Fibroblast of mammary gland (primary cell): ENCODE results near the gene PNPLA2.

Experiments
- DNase-seq: peaks from one replicate; pipeline ENCODE4 v3.0.0-alpha.2; 2010; ENCODE audit warnings: low read depth
- H3K4me3 ChIP-seq: 2 replicates; pipeline ENCODE4 v1.5.1; 2011; ENCODE audit warnings: low read depth, mild to moderate bottlenecking, low read length, moderate library complexity; ENCODE audit not compliant: control insufficient read depth
- CTCF ChIP-seq: conservative IDR thresholded peaks from 2 replicates; pipeline ENCODE4 v1.5.1; 2011; ENCODE audit warnings: low read depth, low read length, inconsistent platforms; ENCODE audit not compliant: control insufficient read depth, insufficient read depth

PNPLA2 gene

GRCh38 chr11:837189-837989, 18.7 kb downstream of the PNPLA2 start:
- DNase-seq: no peak
- H3K4me3 ChIP-seq: no peak overlapping the region
- TF ChIP-seq CTCF: no peak

- no peak for TF ChIP-seq CTCF
- DNase-seq: no peak
- H3K4me3 ChIP-seq: no peak overlapping the region
Observed at GRCh38 chr11:837990-838307, 19.2 kb downstream of the PNPLA2 start.

- no peak for DNase-seq
- peak; percentile 31 for TF ChIP-seq CTCF
- no peak overlapping the region for H3K4me3 ChIP-seq
Observed at GRCh38 chr11:838441-839279, 19.9 kb downstream of the PNPLA2 start.

GRCh38 chr11:839280-839623, 20.5 kb downstream of the PNPLA2 start:
- H3K4me3 ChIP-seq: no peak overlapping the region
- DNase-seq: no peak
- no peak for TF ChIP-seq CTCF

- peak; percentile 52 for TF ChIP-seq CTCF
Observed at GRCh38 chr11:839875-840617, 21.3 kb downstream of the PNPLA2 start.

GRCh38 chr11:841981-842369, 23.3 kb downstream of the PNPLA2 start:
- peak overlapping the region; percentile 94 for H3K4me3 ChIP-seq
- no peak for TF ChIP-seq CTCF
- no peak for DNase-seq

More at GRCh38 chr11:839875-840617, 21.3 kb downstream of the PNPLA2 start:
- peak overlapping the region; percentile 94 for H3K4me3 ChIP-seq
- DNase-seq: no peak
